Natural killer cell (primary cell): Measurements from ENCODE around the gene WDR37. TPM values are rescaled to one million over a fixed set of nuclear protein-coding genes. Genes with fewer than 3 reads are reported as not detected.

Source experiments
- ATAC-seq, 3 donors: fragments of 150-1000 bp in 2 of 3; fragments of 200-7000 bp in 1 of 3; cut with Tn5 transposase; 1 replicate in 1 of 3; 2 replicates in 2 of 3; pipeline ENCODE4 v1.10.0; 2021; ENCODE audit warnings: mild to moderate bottlenecking in 2 of 3, moderate library complexity in 2 of 3
- DNase-seq, 2 donors: peaks; one replicate each; pipeline versions ENCODE4 v3.0.0 to v3.0.0-alpha.2; 2013 to 2021; ENCODE audit warnings: mixed read lengths in 1 of 2
- H3K27ac ChIP-seq: one replicate; pipeline ENCODE4 v1.5.1; 2013; ENCODE audit warnings: mild to moderate bottlenecking, low read length
- H3K27me3 ChIP-seq: one replicate; pipeline ENCODE4 v1.6.1; 2013; ENCODE audit warnings: low read length; ENCODE audit not compliant: control insufficient read depth, insufficient read depth
- H3K36me3 ChIP-seq: one replicate; pipeline ENCODE4 v1.6.1; 2013; ENCODE audit warnings: low read length; ENCODE audit not compliant: control insufficient read depth, insufficient read depth
- H3K4me1 ChIP-seq: one replicate; pipeline ENCODE4 v1.6.1; 2013; ENCODE audit warnings: low read length; ENCODE audit not compliant: control insufficient read depth, insufficient read depth
- H3K4me3 ChIP-seq: one replicate; pipeline ENCODE4 v1.5.1; 2013; ENCODE audit warnings: low read length
- H3K9me3 ChIP-seq: one replicate; pipeline ENCODE4 v1.6.1; 2013; ENCODE audit warnings: low read length; ENCODE audit not compliant: control insufficient read depth, insufficient read depth
- H3K27ac Mint-ChIP-seq, 2 donors: one replicate each; pipeline ENCODE4 v1.8.0; 2022; ENCODE audit warnings: mild to moderate bottlenecking in 2 of 2, mixed read lengths in 2 of 2, moderate library complexity in 1 of 2
- H3K27me3 Mint-ChIP-seq, 2 donors: one replicate each; pipeline ENCODE4 v1.8.0; 2022; ENCODE audit warnings: low read depth in 2 of 2, mixed read lengths in 2 of 2
- H3K36me3 Mint-ChIP-seq: one replicate; pipeline ENCODE4 v1.8.0; 2022; ENCODE audit warnings: mixed read lengths
- H3K4me1 Mint-ChIP-seq, 2 donors: one replicate each; pipeline ENCODE4 v1.8.0; 2022; ENCODE audit warnings: mixed read lengths in 2 of 2
- H3K4me3 Mint-ChIP-seq: one replicate; pipeline ENCODE4 v1.8.0; 2022; ENCODE audit warnings: mild to moderate bottlenecking, moderate library complexity, mixed read lengths
- H3K9me3 Mint-ChIP-seq, 2 donors: one replicate each; pipeline ENCODE4 v1.8.0; 2022; ENCODE audit warnings: mixed read lengths in 2 of 2
- WGBS: methylation state at CpG from one replicate; pipeline ENCODE4 v1.1.7; 2013; ENCODE audit warnings: missing lambda C conversion rate; ENCODE audit not compliant: insufficient coverage; 5-methylcytosine and 5-hydroxymethylcytosine counted together
- intact Hi-C: fragments of 100-400 bp; cut with micrococcal nuclease; formaldehyde crosslinking; loops from one replicate; pipeline ENCODE4 v1.14.2; 2022
- total RNA-seq, 4 donors: library from RNA; stranded (reverse); fragments of 120-200 nt in 1 of 4; gene quantifications; one replicate each; pipeline versions ENCODE4 v1.2.3 to v1.2.4, GENCODE V29; 2013 to 2022
- TF ChIP-seq, protein P1 (sequence below): fragments of 200-600 bp; IDR thresholded peaks from one replicate; pipeline ENCODE4 v1.8.0; 2022; ENCODE audit warnings: antibody characterized with exemption

WDR37 gene
- total RNA-seq, 3 donors from 2014 or later (not counting 1 experiment from before 2014, with no cell fraction given) = 56.3 to 59.6 (median 57.6) TPM

DNA sequence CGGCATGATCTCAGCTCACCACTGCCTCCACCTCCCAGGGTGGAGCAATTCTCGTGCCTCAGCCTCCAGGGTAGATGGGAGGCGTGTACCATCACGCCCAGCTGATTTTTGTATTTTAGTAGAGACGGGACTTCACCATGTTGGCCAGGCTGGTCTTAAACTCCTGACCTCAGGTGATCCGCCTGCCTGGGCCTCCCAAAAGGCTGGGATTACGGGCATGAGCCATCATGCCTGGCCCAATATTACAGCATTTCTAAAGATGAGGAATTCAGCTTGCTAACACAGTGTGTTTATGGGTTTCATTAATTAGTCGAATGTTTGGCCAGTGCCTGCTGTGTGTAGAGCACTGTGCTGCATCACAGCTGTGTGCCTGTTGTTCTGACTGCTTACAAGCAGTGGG is 3.7 kb downstream of the WDR37 start:
- DNase-seq (peak in 1 of 2 donors; percentile 2), ATAC-seq (no peak)
- Mint-ChIP-seq H3K27me3 (no peaks in the 10 kb centered on the region), H3K4me1 (peaks cover 83 to 89% of the 10 kb centered on the region in 2 donors), H3K27ac (peak overlapping the region; percentile 88 to 89), H3K4me3 (no peak overlapping the region), H3K36me3 (no peaks in the 10 kb centered on the region), H3K9me3 (no peaks in the 10 kb centered on the region)
- Histone ChIP-seq H3K27ac (no peak overlapping the region), H3K36me3 (peaks cover 5% of the 10 kb centered on the region), H3K27me3 (no peaks in the 10 kb centered on the region), H3K4me1 (peaks cover 72% of the 10 kb centered on the region), H3K4me3 (no peak overlapping the region), H3K9me3 (no peaks in the 10 kb centered on the region)
- intact Hi-C loops = loop anchor here (5.0 kb wide), 1 partner anchor 48 kb away; no protein-coding TSS in a partner anchor
- 94% methylated on average over 8 of the region's 8 CpGs for WGBS
- TF ChIP-seq, protein P1, sequence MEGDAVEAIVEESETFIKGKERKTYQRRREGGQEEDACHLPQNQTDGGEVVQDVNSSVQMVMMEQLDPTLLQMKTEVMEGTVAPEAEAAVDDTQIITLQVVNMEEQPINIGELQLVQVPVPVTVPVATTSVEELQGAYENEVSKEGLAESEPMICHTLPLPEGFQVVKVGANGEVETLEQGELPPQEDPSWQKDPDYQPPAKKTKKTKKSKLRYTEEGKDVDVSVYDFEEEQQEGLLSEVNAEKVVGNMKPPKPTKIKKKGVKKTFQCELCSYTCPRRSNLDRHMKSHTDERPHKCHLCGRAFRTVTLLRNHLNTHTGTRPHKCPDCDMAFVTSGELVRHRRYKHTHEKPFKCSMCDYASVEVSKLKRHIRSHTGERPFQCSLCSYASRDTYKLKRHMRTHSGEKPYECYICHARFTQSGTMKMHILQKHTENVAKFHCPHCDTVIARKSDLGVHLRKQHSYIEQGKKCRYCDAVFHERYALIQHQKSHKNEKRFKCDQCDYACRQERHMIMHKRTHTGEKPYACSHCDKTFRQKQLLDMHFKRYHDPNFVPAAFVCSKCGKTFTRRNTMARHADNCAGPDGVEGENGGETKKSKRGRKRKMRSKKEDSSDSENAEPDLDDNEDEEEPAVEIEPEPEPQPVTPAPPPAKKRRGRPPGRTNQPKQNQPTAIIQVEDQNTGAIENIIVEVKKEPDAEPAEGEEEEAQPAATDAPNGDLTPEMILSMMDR = no peak

DNA sequence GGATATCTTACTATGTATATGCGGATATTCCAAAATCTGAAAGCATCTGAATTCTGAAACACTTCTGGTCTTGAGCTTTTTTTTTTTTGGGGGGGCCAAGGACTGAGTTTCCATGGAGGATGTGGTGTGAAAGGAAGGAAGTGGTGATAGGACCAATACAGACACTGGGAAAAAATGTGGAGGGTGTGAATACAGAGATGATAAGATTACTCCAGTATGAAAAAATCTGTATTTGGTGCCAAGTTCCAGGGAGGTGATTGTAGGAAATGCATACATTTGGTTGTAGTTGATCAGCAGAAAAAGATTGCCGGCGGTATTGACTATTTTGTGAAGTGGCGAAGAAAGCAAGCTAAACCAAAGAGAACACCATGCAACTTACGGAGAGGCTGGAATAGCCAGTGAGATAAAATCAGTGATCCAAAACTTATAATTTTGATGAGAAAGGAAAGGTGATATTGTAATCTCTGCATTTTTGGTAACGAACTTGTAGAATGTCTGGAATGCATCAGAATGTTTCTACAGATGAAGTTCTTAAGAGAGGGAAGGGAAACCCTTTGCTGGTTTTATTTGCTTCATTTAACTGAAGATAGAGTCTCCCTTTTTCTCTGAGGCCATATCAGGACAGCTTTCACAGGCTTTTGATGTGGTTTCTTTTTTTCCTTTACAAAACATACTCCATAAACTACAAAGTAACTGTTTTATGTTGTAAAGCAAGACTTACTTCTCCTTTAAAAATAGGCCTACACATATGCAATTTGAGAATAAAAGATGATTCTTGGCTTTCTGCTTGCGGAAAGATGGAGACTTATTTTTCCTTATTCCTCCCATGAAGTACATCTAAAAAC is 6.0 kb downstream of the WDR37 start:
- H3K36me3 Mint-ChIP-seq = no peaks in the 10 kb centered on the region
- Histone ChIP-seq H3K4me3 (no peak overlapping the region), H3K27ac (peak overlapping the region; percentile 74), H3K9me3 (no peaks in the 10 kb centered on the region), H3K27me3 (no peaks in the 10 kb centered on the region), H3K36me3 (peaks cover 5% of the 10 kb centered on the region), H3K4me1 (peaks cover 69% of the 10 kb centered on the region)
- H3K27ac Mint-ChIP-seq = peak overlapping the region; percentile 88 to 89
- no peaks in the 10 kb centered on the region for H3K27me3 Mint-ChIP-seq
- ATAC-seq (no peak), DNase-seq (peak in 1 of 2 donors; percentile 28)
- WGBS = 91% methylated on average over 6 of the region's 7 CpGs
- TF ChIP-seq, protein P1 = no peak
- H3K9me3 Mint-ChIP-seq = no peaks in the 10 kb centered on the region
- peaks cover 89 to 90% of the 10 kb centered on the region in 2 donors for H3K4me1 Mint-ChIP-seq
- peak overlapping the region; percentile 76 for H3K4me3 Mint-ChIP-seq
- intact Hi-C loops = loop anchor here (2.0 to 5.0 kb wide), 3 partner anchors 13 to 73 kb away; partner anchors contain the start of genes GTPBP4 and IDI1

DNA sequence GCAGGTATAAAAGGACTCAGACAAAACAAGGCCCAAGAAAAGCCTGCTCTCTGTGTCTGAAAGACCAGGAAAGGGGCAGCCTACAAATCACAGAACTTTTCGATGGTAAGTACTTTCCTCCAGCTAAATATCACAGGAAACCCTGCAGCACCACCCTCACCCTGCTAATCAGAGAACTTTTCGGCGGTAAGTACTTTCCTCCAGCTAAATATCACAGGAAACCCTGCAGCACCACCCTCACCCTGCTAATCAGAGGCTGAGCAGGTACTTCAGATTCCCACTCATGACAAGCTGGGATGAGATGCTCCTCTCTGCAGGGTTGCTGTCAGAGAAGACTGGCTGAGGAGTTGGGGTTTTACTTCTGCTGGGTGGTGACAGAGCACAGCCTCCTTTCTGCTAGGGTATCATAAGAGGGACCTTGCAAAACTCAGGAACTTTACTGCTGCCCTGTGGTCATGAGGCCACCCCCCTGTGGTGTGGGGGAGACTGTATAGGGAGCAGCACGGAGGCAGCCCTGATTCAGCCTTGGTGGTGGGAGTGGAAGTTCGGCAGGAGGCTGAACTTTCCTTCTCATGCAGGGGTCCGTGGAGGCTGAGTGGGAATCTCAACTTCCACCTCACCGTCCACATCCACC is 7.2 kb downstream of the WDR37 start:
- peaks cover 67% of the 10 kb centered on the region for H3K4me1 ChIP-seq
- Mint-ChIP-seq H3K27ac (peak overlapping the region; percentile 88 to 89), H3K4me3 (peak overlapping the region; percentile 76), H3K36me3 (no peaks in the 10 kb centered on the region), H3K9me3 (no peaks in the 10 kb centered on the region), H3K4me1 (peaks cover 88 to 89% of the 10 kb centered on the region in 2 donors), H3K27me3 (no peaks in the 10 kb centered on the region)
- no peaks in the 10 kb centered on the region for H3K9me3 ChIP-seq
- H3K4me3 ChIP-seq = peak overlapping the region; percentile 5
- peak overlapping the region; percentile 74 for H3K27ac ChIP-seq
- TF ChIP-seq, protein P1 = no peak
- DNase-seq (peak in 1 of 2 donors; percentile 66), ATAC-seq (peak; percentile 84 to 93 (median 93))
- peaks cover 5% of the 10 kb centered on the region for H3K36me3 ChIP-seq
- H3K27me3 ChIP-seq = no peaks in the 10 kb centered on the region
- 23% methylated on average over 6 of the region's 7 CpGs for WGBS
- intact Hi-C loops = loop anchor here (2.0 to 5.0 kb wide), 3 partner anchors 15 to 75 kb away; partner anchors contain the start of genes GTPBP4 and IDI1
